Cerebellar nuclear complex (tissue), 1 donor: ENCODE data around the gene TCEA2.

Experiments
- DNase-seq, 2 experiments: peaks; one replicate each; lab custom pipeline; 2025; lab: John Stamatoyannopoulos, UW

TCEA2 gene

DNA sequence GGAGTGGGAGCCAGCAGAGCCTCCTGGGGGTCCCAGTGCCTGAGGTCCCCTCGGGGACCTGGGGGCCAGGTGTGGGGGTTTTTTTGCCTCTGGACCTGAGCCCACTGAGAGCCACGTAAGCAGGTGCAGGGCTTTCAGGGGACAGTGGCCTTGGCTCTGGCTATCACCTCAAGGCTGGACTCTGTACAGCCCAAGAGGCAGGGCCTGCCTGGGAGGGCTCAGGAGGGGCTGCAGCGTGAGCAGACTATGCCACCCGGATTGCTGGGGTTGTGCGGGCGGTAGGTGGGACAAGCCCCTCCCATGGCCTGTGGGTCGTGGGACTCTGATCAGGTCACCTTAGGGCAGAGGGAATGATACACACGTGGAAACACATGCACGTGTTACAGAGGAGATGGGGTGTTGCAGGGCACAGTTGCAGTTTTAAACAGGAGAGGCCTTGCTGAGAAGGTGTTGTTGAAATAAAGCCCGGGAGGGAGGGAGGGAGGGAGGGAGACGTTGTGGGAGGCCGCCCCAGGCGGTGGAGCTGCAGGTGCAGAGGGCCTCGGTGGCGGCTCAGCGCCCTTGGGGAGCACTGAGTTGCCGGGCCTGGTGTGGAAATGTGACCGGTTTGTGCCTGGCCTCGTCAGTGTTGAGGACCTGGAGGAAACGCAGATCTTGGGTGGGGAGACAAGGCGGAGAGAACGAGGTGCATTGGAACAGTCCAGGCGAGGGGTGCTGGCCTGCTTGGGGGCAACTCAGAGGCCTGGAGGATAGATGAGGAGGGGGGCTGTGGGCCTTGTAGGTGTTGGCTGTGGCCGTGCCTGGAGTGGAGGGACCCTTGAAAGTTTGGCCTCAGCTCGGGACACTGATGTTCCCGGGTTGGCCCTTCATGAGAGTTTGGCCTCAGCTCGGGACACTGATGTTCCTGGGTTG lies 2.3 kb downstream of the TCEA2 start:
- DNase-seq, result no peak

DNA sequence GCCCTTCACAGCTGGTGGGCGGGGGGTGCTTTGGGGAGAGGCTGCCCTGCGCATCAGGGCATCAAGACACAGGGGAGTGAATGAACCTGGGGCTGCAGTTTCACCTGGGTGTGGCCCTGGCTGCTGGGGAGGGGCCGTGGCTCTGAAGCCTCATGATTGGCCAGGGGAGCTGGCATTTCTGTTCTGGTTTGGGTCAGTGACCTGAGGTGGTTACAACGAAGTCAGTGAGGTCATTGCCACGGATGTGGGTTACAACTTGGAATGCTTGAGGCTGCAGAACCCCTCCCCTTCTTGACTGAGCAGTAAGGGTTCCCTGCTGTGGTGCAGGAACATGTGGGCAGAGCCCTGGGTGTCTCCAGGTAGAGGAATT lies 3.0 kb downstream of the TCEA2 start:
- DNase-seq, result no peak

DNA sequence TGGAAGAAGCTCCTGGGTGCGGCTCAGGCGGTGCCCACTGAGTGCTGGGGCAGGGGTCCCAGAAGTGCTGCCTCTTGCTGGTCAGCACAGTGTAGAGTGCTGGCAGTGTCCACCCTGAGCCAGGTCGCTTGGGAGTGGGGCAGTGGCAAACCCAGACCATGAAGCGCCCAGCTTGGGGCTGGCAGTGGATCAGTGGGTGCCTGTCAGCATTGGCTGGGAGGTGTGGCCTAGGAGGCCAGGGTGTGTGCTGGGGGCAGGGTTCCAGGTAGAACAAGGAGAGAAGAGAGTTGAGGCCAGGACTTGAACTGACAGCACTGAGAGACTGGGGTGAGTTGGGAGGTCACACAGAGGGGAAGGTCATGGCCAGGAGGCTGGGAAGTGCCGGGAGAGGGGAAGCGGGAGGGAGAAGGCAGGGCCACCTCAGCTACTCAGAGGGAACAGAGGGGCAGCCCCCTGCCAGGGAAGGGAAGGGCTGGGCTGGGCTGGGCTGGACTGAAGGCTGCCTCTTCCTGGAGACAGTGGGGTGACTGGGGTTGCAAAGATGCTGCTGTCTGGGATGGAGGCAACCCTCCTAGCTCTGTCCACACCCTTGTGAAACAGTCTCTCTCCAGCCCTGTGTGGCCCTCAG lies 4.1 kb downstream of the TCEA2 start:
- DNase-seq, result no peak

DNA sequence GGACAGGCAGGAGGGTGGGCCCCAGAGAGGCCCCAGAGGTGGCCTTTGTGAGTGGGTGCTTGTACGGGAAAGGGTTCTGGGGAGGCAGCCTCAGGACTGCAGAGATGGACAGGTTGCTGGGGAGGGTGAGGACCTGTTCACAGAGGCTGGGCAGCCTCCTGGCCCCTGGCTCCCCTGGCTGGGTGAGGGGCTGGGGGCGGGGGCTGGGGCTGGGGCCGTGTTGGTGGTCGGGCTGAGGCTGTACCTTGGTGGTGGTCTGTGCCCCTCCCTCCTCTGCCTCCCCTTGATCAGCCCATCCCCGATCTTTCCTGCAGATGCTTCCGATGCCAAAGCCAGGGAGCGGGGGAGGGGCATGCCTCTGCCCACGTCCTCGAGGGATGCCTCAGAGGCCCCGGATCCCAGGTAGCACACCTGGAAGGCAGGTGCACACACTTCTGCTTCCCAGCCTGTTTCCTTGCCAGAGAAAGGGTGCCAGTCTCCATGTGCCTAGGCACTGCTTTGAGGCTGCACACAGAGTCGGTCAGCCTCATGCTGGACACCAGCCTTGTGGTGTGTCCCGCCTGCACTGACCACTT lies 4.8 kb downstream of the TCEA2 start:
- no peak for DNase-seq

DNA sequence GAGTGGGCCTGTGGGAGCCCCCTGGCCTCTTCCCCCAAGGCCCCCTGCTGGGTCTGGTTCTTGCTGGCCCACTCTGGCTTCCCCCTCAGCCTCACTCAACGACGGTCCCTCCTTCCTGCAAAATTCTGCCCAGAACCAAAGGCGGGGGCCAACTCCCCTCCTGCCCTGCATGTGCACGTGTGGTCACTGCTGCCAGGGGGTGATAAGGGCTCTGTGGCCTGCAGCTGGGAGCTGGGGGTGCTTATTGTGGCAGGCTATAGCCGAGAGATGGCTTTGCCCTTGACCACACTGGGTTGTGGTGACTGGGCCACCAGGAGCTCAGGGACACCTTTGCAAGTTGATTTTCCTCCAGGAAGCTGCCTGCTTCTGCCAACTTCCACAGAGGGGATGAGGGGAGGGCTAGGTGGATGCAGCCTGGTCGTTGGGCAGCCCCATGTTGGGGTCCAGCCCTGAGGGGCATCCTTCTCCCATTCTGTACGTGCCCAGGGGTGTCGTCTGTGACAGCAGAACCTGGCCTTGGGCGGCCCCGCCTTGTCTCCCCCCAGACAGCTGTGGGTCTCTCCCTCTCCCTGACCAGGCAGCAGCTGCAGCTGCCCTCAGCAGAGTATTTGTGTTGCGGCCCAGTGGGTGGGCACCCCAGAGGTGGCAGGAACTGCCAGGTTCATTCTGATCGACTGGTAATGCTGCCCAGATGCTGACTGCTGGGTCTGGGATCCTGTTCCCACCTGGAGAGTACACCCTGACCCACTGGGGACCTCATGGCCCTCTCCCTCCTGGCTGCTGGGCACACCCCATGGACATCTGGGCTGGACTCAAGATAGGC lies 5.6 kb downstream of the TCEA2 start:
- no peak for DNase-seq

DNA sequence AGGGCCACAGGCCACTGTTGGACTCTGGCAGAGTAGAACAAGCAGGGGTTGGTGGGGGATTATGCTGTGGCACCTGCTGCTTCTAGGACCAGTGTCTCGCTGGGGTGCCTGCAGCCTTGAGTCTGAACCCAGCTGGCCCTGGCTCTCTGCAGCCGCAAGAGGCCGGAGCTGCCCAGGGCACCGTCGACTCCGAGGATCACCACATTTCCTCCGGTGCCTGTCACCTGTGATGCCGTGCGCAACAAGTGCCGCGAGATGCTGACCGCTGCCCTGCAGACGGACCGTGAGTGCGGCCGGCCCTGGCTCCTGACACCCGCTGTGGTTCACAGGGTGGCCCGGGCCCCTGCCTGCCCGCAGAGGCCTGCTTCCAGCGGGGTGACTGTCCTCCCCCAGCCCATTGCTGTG lies 6.2 kb downstream of the TCEA2 start:
- no peak for DNase-seq

DNA sequence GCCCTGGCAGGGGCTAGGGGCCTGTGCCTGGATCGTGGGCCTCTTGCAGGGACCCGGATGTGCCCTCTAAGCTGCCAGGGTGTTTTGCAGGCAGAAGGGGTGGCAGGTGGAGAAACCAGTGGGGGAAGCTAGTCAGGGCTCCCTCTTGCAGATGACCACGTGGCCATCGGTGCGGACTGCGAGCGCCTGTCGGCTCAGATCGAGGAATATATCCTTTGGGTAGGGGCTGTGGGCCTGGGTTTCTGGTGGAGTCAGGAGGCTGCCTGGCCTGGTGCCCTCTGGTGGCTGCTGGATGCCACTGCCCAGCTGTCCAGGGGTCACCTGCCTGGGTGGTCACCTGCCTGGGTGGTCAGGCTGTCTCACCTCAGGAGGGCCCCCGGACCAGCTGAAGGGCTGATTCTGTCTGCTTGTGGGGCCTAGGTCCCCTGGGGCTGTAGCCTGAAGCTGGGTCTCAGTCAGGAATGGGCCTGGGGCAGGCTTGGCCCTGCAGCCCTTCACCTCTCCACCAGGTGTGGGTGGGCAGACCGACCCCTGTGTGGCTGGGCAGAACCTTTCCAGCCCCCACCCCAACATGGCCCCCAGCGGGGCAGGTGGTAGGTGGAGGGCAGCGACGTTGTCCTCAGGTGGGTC lies 6.7 kb downstream of the TCEA2 start:
- DNase-seq, result no peak

DNA sequence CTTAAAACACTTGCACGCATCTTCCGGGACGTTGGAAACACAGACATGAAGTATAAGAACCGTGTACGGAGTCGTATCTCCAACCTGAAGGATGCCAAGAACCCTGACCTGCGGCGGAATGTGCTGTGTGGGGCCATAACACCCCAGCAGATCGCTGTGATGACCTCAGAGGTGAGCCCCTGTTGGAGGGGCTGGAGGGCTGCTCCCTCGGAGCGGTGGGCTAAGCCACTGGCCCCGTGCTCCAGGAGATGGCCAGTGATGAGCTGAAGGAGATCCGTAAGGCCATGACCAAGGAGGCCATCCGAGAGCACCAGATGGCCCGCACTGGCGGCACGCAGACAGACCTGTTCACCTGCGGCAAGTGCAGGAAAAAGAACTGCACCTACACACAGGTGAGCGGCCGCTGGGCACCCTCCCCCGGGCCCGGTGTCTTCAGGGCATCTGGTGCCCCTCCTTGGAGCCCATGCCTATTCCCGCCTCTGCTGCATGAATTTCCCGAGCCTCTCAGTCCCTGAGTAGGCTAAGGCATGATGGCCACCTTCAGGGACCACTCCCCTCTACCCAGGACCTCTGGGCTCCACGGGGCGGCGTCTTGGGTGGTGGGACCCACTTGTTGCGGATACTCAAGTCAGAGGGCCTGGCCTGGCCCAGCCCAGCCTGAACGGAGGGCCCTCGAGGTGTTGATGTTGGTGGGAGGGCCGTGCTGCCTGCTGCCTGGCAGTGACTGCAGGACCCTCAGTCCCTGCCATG lies 7.4 kb downstream of the TCEA2 start:
- DNase-seq, result no peak

DNA sequence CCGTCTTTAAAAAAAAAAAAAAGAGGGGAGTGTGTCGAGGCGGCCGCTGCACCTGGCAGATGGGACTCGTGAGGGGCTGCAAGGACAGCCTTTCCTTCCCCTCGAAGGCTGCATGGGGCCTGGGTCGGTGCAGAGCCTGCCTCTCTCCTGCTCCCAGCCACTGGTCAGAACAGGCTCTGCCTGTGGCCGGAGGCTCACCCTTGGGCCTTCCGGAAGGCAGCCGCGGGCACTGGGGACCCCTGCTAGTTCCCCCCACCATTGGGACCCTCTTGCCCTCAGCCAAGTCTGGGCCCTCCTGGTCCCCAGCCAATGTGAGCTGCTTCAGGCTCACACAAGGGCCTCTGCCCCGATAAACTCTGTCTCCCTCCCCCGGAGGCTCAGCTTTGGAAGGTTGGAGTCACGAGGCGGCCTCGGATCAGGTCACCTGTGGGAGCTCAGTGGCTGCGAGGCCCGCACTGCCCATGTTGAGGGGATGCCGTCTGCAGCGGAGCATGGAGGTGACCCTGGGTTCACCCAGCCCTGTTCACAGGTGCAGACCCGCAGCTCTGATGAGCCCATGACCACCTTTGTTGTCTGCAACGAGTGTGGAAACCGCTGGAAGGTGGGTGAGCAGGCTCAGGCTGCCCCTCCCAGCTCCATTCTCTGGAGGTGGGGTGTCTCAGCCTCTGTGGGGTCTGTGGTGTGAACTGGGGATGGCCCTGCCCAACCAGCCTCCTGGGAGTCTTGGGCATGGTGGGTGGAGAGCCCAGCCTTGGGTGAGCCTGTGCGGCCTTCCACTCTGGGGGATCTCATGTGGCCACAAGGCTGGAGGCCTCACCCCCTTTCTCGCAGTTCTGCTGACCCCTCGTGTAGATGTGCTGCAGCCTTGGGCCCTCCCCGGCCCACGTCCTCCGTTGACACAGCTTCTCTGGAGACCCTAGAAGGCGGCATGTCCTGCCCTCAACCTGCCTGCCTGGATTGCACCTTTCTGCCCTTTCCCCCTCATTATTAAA lies 8.6 kb downstream of the TCEA2 start:
- DNase-seq, result no peak

DNA sequence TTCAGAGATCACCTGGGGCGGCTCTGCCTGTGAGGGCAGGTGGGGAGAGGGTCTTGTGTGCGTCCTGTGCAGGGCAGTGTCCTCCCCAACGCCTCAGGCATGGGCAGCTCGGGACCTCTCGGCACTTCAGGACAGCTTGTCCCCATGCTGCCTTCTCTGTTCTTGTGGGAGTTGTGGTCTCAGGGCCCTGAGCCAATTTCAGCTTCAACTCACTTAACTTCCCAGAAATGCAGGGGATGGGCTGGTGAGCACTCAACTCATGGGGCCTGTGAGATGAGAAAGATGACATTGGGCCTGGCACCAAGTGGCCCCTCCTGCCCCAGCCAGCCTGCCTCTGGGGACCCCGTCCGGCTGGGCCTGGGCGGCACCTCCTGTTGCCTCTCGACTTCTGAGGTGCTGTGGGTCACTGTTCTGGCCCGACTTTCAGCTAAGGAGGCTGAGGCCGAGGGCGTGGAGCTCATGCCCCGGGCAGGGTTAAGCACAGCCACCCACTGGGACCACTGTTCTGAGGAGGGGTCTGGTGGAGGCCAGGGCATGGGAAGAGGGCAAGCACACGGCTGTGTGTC lies 9.6 kb downstream of the TCEA2 start:
- no peak for DNase-seq

DNA sequence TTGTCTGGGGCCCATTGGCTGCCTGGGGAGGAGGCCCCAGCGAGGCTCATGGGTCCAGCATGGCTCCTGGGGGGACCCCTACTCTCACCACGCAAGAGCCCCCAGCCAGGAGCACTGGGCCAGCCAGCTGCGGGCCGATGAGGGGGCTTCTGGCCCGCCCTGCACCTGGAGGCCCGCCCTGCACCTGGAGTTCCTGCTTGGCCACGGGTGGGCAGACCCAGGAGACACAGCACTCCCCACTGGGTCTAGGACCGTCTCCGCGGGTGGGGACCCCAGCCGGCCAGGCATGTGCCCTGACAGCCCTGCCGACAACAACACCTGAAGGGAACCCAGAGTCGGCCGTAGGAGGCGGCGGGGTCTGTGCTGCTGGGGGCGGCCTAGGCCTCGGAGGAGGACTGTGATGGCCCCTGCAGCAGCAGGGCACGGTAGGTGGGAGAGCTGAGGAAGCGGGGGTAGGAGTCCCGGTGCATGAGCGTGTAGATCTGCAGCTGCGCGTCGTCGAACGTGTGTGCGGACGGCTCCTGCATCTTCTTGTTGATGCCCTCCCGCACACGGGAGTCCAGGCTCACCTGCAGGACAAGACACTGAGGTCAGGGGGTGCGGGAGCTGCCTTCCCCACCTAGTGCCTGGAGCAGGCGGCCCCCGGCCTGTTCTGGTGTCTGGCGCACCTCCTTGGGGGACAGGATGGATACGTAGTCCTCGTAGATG lies 10.6 kb downstream of the TCEA2 start:
- no peak for DNase-seq

DNA sequence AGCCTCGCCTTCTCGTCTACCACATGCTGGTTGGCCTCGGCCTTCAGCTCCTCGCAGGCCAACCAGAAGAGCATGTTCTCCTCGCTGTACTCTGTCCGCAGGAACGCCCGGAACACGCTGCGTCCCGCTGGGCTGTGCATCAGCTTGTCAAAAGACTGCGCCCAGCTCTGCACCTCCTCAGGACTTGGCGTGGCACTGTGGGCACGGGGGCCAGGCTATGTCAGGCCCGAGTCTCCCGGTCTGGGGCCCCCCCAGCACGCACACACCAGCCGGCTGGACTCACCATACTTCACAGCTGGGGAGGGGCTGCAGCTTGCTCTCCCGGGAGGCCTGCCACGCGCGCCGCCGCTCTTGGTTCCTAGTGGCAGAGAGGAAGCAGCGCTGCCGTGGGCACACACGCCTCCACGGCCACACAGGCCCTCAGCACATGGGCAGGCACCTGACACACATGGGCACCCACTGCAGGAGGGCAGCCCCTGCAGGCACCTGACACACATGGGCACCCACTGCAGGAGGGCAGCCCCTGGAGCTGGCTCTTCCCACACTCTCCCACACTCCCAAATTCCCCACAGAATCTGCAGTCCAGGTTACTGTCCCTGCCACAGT lies 11.3 kb downstream of the TCEA2 start:
- no peak for DNase-seq

DNA sequence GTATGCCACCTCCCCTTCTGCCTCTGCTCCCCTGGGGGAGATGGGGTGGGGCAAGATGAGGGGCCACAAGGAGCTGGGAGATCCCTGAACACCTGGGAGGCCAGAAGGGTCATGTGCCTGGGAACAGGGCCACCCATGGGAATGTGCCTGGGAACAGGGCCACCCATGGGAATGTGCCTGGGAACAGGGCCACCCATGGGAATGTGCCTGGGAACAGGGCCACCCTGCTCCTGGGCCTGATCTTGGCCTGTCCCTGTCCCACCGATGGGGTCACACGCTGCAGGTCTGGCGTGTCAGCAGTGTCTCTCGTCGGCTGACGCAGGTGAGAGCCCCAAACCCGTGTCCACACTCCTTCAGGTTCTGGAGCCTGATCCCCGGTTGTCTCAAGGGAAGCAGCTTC lies 12.0 kb downstream of the TCEA2 start:
- no peak for DNase-seq

DNA sequence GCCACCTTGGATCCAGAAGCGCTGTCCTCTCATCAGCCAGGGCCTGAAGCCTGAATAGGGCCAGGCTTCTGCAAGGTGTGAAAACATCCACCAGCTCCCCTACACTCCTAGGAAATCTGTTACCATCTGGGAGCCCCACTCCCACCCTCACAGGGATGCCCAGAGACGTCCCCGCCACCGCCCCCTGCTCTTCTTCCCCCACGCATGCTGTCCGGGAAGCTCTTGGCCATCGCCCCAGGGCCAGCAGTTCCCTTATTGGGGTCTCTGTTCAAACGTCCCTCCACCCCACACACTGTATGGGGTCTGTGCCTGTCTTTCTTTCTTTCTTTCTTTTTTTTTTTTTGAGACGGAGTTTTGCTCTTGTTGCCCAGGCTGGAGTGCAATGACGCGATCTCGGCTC lies 12.6 kb downstream of the TCEA2 start:
- no peak for DNase-seq

DNA sequence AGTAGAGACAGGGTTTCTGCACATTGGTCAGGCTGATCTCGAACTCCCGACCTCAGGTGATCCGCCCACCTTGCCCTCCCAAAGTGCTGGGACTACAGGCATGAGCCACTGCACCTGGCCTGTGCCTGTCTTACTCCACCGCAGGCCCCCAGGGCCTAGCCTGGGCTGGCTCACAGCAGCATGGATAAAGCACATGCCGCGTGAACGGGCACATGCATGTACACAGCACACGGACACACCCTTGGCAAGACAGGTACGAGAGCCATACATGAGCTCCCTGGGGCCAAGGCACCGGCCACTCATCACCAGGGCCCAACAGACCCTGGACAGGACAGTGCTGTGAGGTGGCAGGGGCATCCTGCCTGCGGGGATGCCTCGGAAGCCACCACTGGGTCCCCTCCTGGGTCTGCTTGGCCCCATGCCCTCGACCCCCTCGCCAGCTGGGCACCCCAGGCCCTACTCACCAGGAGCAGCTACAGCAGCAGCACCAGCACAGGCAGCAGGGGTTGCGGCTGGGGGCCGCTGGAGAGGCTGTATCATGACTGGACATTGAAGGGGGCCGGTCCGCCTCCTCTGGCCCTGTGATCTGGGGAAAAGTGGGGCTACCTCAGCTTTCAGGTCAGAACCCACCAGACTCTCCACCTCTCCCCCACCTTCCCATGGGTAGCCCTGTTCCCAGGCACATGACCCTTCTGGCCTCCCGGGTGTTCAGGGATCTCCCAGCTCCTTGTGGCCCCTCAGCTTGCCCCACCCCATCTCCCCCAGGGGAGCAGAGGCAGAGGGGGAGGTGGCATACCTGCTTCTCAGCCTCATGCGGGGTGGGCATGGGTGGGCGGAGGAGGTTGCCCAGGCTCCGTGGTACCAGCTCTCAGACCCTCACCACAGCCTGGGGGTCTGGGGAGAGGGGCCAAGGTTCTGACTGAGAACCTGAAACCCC lies 13.3 kb downstream of the TCEA2 start:
- DNase-seq, result no peak

DNA sequence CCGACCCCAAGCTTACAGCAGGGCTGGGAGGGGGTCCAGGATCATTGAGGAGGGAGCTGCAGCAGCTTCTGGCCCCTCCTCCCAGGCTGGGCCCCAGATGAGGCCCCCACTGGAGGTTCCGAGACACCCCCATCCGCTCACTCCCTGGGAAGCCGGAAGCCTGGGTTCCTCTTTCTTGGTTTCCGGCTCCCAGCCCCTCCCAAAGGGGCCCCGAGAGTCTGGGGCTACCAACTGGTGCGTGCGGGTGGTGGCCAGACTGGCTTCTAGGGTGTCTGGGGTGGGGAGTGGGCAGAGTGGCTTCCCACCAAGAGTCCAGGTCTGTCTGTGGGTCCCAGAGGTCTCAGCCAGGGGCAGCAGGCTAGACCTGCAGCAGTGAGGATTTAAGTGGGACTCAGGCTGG lies 14.1 kb downstream of the TCEA2 start:
- no peak for DNase-seq

DNA sequence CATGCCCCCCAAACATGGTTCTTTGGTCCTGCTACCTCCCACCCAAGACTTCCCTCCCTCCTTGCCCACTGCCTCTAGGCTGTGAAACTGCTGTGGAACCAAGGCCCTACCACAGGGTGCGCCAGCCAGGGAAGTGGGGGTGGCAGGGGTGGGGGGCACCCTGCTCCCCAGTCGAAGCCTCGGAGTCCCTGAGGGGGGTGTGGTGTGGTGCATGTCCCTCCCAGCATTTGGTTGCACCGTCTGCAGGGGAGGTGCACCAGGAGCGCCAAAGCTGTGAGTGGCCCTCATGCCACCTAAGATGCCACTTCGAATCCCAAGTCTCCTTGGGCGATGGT lies 14.5 kb downstream of the TCEA2 start:
- no peak for DNase-seq
